HG03571 (cell line): ENCODE results near the gene ZNF175.

Experiments used
- ATAC-seq: cut with Tn5 transposase; IDR thresholded peaks from one replicate; pipeline ENCODE4 v1.9.1; 2021; ENCODE audit not compliant: unreplicated experiment

ZNF175 gene

GRCh38 chr19:51587264-51588191 is 16.4 kb downstream of the ZNF175 start:
- no peak for ATAC-seq

- ATAC-seq: no peak
Measured at GRCh38 chr19:51589511-51589910, 18.4 kb downstream of the ZNF175 start.

- ATAC-seq: no peak
Measured at GRCh38 chr19:51590441-51590840, 19.4 kb downstream of the ZNF175 start.

GRCh38 chr19:51592521-51592920 is 21.4 kb downstream of the ZNF175 start:
- no peak for ATAC-seq

- no peak for ATAC-seq
Measured at GRCh38 chr19:51593138-51593890, 22.2 kb downstream of the ZNF175 start.

- ATAC-seq: peak; percentile 95
Measured at GRCh38 chr19:51593969-51594773, 23.1 kb downstream of the ZNF175 start.

- no peak for ATAC-seq
Measured at GRCh38 chr19:51594774-51595109, 23.7 kb downstream of the ZNF175 start.

- no peak for ATAC-seq
Measured at GRCh38 chr19:51595190-51596175, 24.4 kb downstream of the ZNF175 start.

- ATAC-seq: no peak
Measured at GRCh38 chr19:51598159-51598915, 27.3 kb downstream of the ZNF175 start.

- no peak for ATAC-seq
Measured at GRCh38 chr19:51599084-51599483, 28.0 kb downstream of the ZNF175 start.

- ATAC-seq: no peak
Measured at GRCh38 chr19:51600940-51601580, 30.0 kb downstream of the ZNF175 start.

GRCh38 chr19:51602189-51602854 is 31.2 kb downstream of the ZNF175 start:
- no peak for ATAC-seq

GRCh38 chr19:51607077-51607476 is 36.0 kb downstream of the ZNF175 start:
- ATAC-seq: peak; percentile 81

- no peak for ATAC-seq
Measured at GRCh38 chr19:51607920-51608562, 37.0 kb downstream of the ZNF175 start.

- ATAC-seq: no peak
Measured at GRCh38 chr19:51610576-51610975, 39.5 kb downstream of the ZNF175 start.

- ATAC-seq: no peak
Measured at GRCh38 chr19:51614789-51615188, 43.7 kb downstream of the ZNF175 start.

GRCh38 chr19:51615991-51616390 is 44.9 kb downstream of the ZNF175 start:
- no peak for ATAC-seq

- ATAC-seq: peak; percentile 72
Measured at GRCh38 chr19:51621178-51621577, 50.1 kb downstream of the ZNF175 start.
